ENCODE measurements around the gene PCP2. TPM values are rescaled to one million over a fixed set of nuclear protein-coding genes. Genes with fewer than 3 reads are reported as not detected.

Gene PCP2
- polyA plus RNA-seq, 2 of the 4 experiments (the other 2 are of a cell fraction) = 0.19 TPM; not detected in 1

DNA sequence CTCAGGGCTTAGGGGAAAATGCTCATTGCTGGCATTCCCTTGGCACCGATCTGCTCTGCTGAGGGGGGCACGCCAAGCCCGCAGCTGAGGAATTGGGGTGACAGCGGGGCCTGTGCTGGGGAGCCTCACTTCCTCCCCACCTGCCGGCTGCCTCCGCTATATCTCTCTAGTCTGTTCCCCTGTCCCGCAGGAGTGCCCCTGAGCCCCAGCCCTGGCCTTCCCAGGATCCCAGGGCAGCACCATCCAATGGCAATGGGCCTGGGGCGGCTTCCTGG is 12.8 kb upstream of the PCP2 start:
- no peak for DNase-seq (ENCODE audit: low read depth in 1 of 2, low spot score in 1 of 2)
- H3K27ac ChIP-seq = no peak overlapping the region
- ChIA-PET POLR2A (no interaction called here), CTCF (no interaction called here)
- H3K4me2 ChIP-seq = no peak overlapping the region
- H3K4me3 ChIP-seq = no peak overlapping the region
- H3K4me1 ChIP-seq = no peaks in the 10 kb centered on the region
- H3K9me3 ChIP-seq = no peaks in the 10 kb centered on the region
- WGBS (ENCODE audit: missing lambda C conversion rate) = 100% methylated on average over 2 of the region's 8 CpGs
- TF ChIP-seq FOSL2 (IDR thresholded peaks at IDR 0.05) = no peak
- TF ChIP-seq FOSL2 (CRISPR knock-in tag; IDR thresholded peaks at IDR 0.05) = no peak
- no peak for TF ChIP-seq HDAC2 (IDR thresholded peaks at IDR 0.05)
- TF ChIP-seq, protein P1, sequence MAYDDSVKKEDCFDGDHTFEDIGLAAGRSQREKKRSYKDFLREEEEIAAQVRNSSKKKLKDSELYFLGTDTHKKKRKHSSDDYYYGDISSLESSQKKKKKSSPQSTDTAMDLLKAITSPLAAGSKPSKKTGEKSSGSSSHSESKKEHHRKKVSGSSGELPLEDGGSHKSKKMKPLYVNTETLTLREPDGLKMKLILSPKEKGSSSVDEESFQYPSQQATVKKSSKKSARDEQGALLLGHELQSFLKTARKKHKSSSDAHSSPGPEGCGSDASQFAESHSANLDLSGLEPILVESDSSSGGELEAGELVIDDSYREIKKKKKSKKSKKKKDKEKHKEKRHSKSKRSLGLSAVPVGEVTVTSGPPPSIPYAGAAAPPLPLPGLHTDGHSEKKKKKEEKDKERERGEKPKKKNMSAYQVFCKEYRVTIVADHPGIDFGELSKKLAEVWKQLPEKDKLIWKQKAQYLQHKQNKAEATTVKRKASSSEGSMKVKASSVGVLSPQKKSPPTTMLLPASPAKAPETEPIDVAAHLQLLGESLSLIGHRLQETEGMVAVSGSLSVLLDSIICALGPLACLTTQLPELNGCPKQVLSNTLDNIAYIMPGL (CRISPR knock-in tag; IDR thresholded peaks at IDR 0.05; ENCODE audit: borderline replicate concordance) = no peak
- TF ChIP-seq, protein P2, sequence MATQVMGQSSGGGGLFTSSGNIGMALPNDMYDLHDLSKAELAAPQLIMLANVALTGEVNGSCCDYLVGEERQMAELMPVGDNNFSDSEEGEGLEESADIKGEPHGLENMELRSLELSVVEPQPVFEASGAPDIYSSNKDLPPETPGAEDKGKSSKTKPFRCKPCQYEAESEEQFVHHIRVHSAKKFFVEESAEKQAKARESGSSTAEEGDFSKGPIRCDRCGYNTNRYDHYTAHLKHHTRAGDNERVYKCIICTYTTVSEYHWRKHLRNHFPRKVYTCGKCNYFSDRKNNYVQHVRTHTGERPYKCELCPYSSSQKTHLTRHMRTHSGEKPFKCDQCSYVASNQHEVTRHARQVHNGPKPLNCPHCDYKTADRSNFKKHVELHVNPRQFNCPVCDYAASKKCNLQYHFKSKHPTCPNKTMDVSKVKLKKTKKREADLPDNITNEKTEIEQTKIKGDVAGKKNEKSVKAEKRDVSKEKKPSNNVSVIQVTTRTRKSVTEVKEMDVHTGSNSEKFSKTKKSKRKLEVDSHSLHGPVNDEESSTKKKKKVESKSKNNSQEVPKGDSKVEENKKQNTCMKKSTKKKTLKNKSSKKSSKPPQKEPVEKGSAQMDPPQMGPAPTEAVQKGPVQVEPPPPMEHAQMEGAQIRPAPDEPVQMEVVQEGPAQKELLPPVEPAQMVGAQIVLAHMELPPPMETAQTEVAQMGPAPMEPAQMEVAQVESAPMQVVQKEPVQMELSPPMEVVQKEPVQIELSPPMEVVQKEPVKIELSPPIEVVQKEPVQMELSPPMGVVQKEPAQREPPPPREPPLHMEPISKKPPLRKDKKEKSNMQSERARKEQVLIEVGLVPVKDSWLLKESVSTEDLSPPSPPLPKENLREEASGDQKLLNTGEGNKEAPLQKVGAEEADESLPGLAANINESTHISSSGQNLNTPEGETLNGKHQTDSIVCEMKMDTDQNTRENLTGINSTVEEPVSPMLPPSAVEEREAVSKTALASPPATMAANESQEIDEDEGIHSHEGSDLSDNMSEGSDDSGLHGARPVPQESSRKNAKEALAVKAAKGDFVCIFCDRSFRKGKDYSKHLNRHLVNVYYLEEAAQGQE (IDR thresholded peaks at IDR 0.05) = no peak
- TF ChIP-seq ZC3H11A (IDR thresholded peaks at IDR 0.05) = no peak
- TF ChIP-seq FOSB (CRISPR knock-in tag; IDR thresholded peaks at IDR 0.05) = no peak
- TF ChIP-seq RCOR1 (IDR thresholded peaks at IDR 0.05; ENCODE audit: low read depth, low read length) = no peak
- no peak for TF ChIP-seq CEBPB (IDR thresholded peaks at IDR 0.05)
- TF ChIP-seq POLR2A (IDR thresholded peaks at IDR 0.05; ENCODE audit: low read length) = no peak
- TF ChIP-seq, protein P3, sequence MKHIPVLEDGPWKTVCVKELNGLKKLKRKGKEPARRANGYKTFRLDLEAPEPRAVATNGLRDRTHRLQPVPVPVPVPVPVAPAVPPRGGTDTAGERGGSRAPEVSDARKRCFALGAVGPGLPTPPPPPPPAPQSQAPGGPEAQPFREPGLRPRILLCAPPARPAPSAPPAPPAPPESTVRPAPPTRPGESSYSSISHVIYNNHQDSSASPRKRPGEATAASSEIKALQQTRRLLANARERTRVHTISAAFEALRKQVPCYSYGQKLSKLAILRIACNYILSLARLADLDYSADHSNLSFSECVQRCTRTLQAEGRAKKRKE (CRISPR knock-in tag; IDR thresholded peaks at IDR 0.05; ENCODE audit: low read depth) = no peak
- no peak for TF ChIP-seq MAZ (IDR thresholded peaks at IDR 0.05; ENCODE audit: borderline replicate concordance, low read depth, low read length)
- TF ChIP-seq, protein P4, sequence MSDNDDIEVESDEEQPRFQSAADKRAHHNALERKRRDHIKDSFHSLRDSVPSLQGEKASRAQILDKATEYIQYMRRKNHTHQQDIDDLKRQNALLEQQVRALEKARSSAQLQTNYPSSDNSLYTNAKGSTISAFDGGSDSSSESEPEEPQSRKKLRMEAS (IDR thresholded peaks at IDR 0.05) = no peak
- no peak for TF ChIP-seq NFE2L2 (conservative IDR thresholded peaks at IDR 0.05; ENCODE audit: low read length)
- no peak for ATAC-seq
- no peak for FAIRE-seq

DNA sequence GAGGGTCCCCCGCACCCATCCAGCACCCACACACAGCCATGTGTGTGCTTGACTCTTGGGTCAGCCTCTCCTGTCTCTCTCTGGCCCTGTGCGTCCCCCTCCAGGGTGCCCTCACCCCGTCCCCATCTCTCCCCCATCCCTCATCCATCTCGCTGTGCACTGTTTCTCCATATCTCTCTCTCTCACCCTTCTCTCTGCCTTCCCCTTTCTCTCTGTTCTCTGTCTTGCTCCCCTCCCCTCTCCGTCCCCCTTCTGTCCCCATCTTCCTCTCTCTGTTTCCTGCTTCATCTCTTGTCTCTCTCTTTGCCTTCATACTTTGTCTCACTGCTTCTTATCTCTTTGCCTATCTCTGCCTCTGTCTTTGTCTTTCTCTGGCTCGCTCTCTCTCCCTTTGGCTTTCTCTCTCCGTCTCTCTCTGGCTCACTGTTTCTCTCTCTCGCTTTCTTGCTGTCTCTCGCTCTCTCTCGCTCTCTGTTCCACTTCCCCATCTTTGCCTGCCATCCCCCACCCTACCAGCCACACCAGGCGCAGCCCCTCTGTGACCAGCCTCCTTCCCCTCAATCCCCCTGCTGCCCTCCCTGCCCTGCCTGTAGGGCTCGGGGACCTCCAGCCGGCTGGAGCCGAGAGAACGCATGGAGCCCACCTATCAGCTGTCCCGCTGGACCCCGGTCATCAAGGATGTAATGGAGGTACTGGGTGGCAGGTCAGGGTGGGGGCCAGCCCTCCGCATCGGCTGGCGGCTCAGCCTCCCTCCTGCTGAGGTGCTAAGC is 12.3 kb upstream of the PCP2 start:
- no peaks in the 10 kb centered on the region for H3K4me1 ChIP-seq
- H3K4me2 ChIP-seq = no peak overlapping the region
- FAIRE-seq = no peak
- no peak for DNase-seq (ENCODE audit: low read depth in 1 of 2, low spot score in 1 of 2)
- no peak overlapping the region for H3K4me3 ChIP-seq
- TF ChIP-seq, protein P5, sequence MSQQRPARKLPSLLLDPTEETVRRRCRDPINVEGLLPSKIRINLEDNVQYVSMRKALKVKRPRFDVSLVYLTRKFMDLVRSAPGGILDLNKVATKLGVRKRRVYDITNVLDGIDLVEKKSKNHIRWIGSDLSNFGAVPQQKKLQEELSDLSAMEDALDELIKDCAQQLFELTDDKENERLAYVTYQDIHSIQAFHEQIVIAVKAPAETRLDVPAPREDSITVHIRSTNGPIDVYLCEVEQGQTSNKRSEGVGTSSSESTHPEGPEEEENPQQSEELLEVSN (IDR thresholded peaks at IDR 0.05; ENCODE audit: borderline replicate concordance, low read depth) = no peak
- TF ChIP-seq EP300 (IDR thresholded peaks at IDR 0.05) = no peak
- TF ChIP-seq NR3C1 (IDR thresholded peaks at IDR 0.05) = no peak
- no peak for TF ChIP-seq HOXB5 (CRISPR knock-in tag; IDR thresholded peaks at IDR 0.05)
- H3K27ac ChIP-seq = no peak overlapping the region
- no peaks in the 10 kb centered on the region for H3K9me3 ChIP-seq
- POLR2A ChIA-PET = interaction anchor here (1.3 kb wide), 1 partner anchor 16 kb away, joined by 4 read pairs; the partner anchor contains the start of genes PET100 and XAB2
- CTCF ChIA-PET = interaction anchor here (1.5 kb wide), 1 partner anchor 35 kb away, joined by 8 read pairs; the partner anchor contains the start of gene TRAPPC5
- ATAC-seq = no peak
- 96% methylated on average over 11 of the region's 20 CpGs for WGBS (ENCODE audit: missing lambda C conversion rate)

Data from A549 (cell line).